ENCODE data around the gene OSBPL7.

- TF ChIP-seq CTCF (tag by site-specific recombination; IDR thresholded peaks at IDR 0.05): no peak
- no peak for TF ChIP-seq ATF2 (tag by site-specific recombination; IDR thresholded peaks at IDR 0.05; ENCODE audit: low read depth)
- no peak for TF ChIP-seq ZSCAN5A (tag by site-specific recombination; IDR thresholded peaks at IDR 0.05)
- TF ChIP-seq ZEB2 (tag by site-specific recombination; IDR thresholded peaks at IDR 0.05): no peak
- TF ChIP-seq, protein P1, sequence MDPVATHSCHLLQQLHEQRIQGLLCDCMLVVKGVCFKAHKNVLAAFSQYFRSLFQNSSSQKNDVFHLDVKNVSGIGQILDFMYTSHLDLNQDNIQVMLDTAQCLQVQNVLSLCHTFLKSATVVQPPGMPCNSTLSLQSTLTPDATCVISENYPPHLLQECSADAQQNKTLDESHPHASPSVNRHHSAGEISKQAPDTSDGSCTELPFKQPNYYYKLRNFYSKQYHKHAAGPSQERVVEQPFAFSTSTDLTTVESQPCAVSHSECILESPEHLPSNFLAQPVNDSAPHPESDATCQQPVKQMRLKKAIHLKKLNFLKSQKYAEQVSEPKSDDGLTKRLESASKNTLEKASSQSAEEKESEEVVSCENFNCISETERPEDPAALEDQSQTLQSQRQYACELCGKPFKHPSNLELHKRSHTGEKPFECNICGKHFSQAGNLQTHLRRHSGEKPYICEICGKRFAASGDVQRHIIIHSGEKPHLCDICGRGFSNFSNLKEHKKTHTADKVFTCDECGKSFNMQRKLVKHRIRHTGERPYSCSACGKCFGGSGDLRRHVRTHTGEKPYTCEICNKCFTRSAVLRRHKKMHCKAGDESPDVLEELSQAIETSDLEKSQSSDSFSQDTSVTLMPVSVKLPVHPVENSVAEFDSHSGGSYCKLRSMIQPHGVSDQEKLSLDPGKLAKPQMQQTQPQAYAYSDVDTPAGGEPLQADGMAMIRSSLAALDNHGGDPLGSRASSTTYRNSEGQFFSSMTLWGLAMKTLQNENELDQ (tag by site-specific recombination; IDR thresholded peaks at IDR 0.05; ENCODE audit: low read depth): no peak
Measured at GRCh38 chr17:47792457-47792856, 29.1 kb downstream of the OSBPL7 start.

All from HEK293 (cell line).